VCaP (cell line): ENCODE measurements around the gene BLCAP.
A peak's percentile ranks its signal among the peaks of the same experiment; 100 is the strongest.

Source experiments
- H3K27ac ChIP-seq: fragments of 450-650 bp; 2 replicates; pipeline ENCODE4 v1.5.1; 2017
- CTCF ChIP-seq: fragments of 450-650 bp; conservative IDR thresholded peaks from 2 replicates; pipeline ENCODE4 v1.5.1; 2017; ENCODE audit warnings: mild to moderate bottlenecking, moderate library complexity

Gene BLCAP

GRCh38 chr20:37516811-37517750 lies 10.6 kb downstream of the BLCAP start:
- peak overlapping the region; percentile 99 for H3K27ac ChIP-seq
- no peak for TF ChIP-seq CTCF

- no peak for TF ChIP-seq CTCF
- H3K27ac ChIP-seq: peak overlapping the region; percentile 99; the same call in 1 of the 2 replicates
Measured at GRCh38 chr20:37515876-37516275, 11.8 kb downstream of the BLCAP start.

GRCh38 chr20:37513779-37514359 lies 13.8 kb downstream of the BLCAP start:
- H3K27ac ChIP-seq: no peak overlapping the region
- TF ChIP-seq CTCF: no peak

- TF ChIP-seq CTCF: no peak
- no peak overlapping the region for H3K27ac ChIP-seq
Measured at GRCh38 chr20:37511610-37512275, 15.9 kb downstream of the BLCAP start.

- no peak for TF ChIP-seq CTCF
- H3K27ac ChIP-seq: no peak overlapping the region
Measured at GRCh38 chr20:37510226-37510625, 17.4 kb downstream of the BLCAP start.

- H3K27ac ChIP-seq: no peak overlapping the region
- no peak for TF ChIP-seq CTCF
Measured at GRCh38 chr20:37506152-37506725, 21.4 kb downstream of the BLCAP start.
